ENCODE measurements around the gene NET1.

Gene NET1

DNA sequence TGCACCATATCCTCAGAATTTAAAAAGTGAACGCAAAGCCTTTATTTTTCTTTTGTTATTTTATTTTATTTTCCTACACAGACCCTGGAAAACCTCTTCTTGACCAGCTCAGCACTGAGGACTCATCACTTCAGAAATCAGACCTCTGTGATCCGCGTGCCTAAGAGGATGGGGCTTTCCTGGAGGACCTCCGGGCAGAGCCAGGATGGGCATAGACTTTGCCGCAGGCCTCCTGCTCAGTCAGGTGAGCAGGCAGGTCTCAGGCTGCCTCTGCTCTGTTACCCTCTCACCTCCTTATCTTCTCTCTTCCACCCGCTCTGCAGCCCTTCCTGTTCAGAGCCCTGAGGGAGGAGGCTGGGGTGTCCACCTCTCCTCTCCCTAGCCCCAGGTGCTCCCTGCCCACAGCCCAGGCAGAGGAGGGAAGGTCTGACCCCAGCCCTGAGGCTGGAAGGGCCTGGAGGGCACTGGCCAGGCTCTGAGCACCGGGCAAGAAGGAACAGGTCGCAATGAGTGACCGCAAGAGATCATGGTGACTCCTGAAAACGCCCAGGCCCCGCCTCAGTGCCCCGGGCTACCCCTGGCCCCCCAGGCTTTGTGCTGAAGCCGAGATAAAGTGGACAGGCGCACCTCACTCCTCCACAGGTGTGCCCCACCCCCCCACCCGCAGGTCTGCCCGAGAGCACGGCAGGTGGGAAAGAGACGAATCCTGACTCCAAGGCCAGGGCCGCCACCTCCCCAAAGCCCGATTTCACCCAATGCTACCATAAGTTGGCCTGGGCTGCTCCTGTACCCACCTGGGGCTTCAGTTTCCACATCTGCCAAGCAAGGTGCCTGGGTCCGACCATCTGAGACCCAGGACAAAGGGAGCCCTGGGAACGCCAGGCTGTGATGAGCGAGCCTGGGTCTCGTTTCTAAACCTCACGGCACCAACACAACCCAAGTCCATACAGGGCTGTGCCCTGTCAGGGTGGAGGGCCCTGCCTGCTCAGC is 84.2 kb downstream of the NET1 start:
- Histone ChIP-seq H3F3A (ENCODE audit: insufficient read depth, low read length) (no peaks in the 10 kb centered on the region), H3K9ac (ENCODE audit: low read length) (no peak overlapping the region), H3K4me2 (ENCODE audit: low read length) (no peak overlapping the region), H3K4me3 (ENCODE audit: low read depth, low read length, poor library complexity, severe bottlenecking) (no peak overlapping the region), H3K79me2 (ENCODE audit: insufficient read depth, low read length) (no peaks in the 10 kb centered on the region), H3K9me2 (ENCODE audit: low read depth, low read length) (no peaks in the 10 kb centered on the region), H3K27me3 (ENCODE audit: insufficient read depth, low read length) (peaks cover 11% of the 10 kb centered on the region), H3K36me3 (ENCODE audit: insufficient read depth, low read length) (no peaks in the 10 kb centered on the region), H4K20me1 (ENCODE audit: insufficient read depth, low read length) (no peaks in the 10 kb centered on the region), H3K4me1 (ENCODE audit: insufficient read depth, low read length, severe bottlenecking) (no peaks in the 10 kb centered on the region), H3K27ac (ENCODE audit: low read depth, low read length, poor library complexity, severe bottlenecking) (no peak overlapping the region), H2AFZ (ENCODE audit: low read length) (no peak overlapping the region), H3K9me3 (ENCODE audit: low read length) (no peaks in the 10 kb centered on the region)
- TF ChIP-seq EZH2 (IDR thresholded peaks at IDR 0.05; ENCODE audit: borderline replicate concordance, low read length), result no peak
- TF ChIP-seq, protein P1, sequence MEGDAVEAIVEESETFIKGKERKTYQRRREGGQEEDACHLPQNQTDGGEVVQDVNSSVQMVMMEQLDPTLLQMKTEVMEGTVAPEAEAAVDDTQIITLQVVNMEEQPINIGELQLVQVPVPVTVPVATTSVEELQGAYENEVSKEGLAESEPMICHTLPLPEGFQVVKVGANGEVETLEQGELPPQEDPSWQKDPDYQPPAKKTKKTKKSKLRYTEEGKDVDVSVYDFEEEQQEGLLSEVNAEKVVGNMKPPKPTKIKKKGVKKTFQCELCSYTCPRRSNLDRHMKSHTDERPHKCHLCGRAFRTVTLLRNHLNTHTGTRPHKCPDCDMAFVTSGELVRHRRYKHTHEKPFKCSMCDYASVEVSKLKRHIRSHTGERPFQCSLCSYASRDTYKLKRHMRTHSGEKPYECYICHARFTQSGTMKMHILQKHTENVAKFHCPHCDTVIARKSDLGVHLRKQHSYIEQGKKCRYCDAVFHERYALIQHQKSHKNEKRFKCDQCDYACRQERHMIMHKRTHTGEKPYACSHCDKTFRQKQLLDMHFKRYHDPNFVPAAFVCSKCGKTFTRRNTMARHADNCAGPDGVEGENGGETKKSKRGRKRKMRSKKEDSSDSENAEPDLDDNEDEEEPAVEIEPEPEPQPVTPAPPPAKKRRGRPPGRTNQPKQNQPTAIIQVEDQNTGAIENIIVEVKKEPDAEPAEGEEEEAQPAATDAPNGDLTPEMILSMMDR (IDR thresholded peaks at IDR 0.05; ENCODE audit: low read length), result no peak

DNA sequence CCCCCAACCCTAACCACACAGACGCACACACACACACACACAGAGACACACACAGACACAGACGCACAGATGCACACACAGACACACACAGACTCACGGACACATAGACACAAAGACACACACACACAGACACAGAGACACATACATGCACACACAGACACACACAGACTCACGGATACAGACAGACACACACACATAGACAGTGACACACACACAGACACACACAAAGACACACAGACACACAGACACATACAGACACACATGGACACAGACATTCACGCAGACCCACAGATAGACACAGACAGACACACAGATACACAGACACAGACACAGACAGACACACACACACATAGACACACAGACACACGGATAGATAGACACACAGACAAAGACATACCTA is 84.9 kb downstream of the NET1 start:
- H3K4me2 ChIP-seq (ENCODE audit: low read length), result no peak overlapping the region
- no peaks in the 10 kb centered on the region for H3K79me2 ChIP-seq (ENCODE audit: insufficient read depth, low read length)
- H3K27me3 ChIP-seq (ENCODE audit: insufficient read depth, low read length), result peaks cover 9% of the 10 kb centered on the region
- H3K36me3 ChIP-seq (ENCODE audit: insufficient read depth, low read length), result no peaks in the 10 kb centered on the region
- H3K4me1 ChIP-seq (ENCODE audit: insufficient read depth, low read length, severe bottlenecking), result no peaks in the 10 kb centered on the region
- H3K9ac ChIP-seq (ENCODE audit: low read length), result no peak overlapping the region
- no peaks in the 10 kb centered on the region for H3K9me3 ChIP-seq (ENCODE audit: low read length)
- no peaks in the 10 kb centered on the region for H3K9me2 ChIP-seq (ENCODE audit: low read depth, low read length)
- TF ChIP-seq EZH2 (IDR thresholded peaks at IDR 0.05; ENCODE audit: borderline replicate concordance, low read length), result no peak
- no peak overlapping the region for H3K4me3 ChIP-seq (ENCODE audit: low read depth, low read length, poor library complexity, severe bottlenecking)
- no peaks in the 10 kb centered on the region for H4K20me1 ChIP-seq (ENCODE audit: insufficient read depth, low read length)
- H3K27ac ChIP-seq (ENCODE audit: low read depth, low read length, poor library complexity, severe bottlenecking), result no peak overlapping the region
- no peak overlapping the region for H2AFZ ChIP-seq (ENCODE audit: low read length)
- no peaks in the 10 kb centered on the region for H3F3A ChIP-seq (ENCODE audit: insufficient read depth, low read length)

DNA sequence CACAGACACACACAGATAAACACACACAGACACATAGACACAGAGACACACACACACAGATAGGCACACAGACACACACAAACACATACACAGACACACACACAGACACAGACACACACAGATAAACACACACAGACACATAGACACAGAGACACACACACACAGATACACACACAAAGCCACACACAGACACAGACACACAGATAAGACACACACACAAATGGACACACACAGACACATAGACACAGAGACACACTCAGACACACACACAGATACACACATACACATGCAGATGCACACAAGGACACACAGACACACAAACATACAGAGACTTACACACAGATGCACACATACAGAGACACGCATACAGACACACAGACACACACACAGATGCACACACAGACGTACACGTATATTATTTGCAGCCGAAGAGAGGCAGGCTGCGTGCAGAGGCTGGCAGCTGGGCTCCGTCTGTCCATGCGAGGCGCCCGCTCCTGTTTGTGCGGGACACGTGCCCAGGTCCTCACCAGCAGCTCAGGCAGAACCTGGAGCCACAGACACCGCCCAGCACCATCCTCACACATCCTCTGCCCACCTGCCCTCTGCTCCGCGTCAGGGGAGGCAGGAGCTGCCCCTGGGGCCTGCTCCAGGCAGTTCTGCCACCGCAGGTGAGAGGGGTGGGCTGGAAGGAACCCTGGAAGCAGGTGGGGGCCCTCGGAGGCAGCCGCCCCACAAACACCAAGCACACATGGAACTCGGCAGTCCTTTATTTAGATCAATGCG is 85.8 kb downstream of the NET1 start:
- H3K4me1 ChIP-seq (ENCODE audit: insufficient read depth, low read length, severe bottlenecking), result no peaks in the 10 kb centered on the region
- H3K79me2 ChIP-seq (ENCODE audit: insufficient read depth, low read length), result no peaks in the 10 kb centered on the region
- H3K27ac ChIP-seq (ENCODE audit: low read depth, low read length, poor library complexity, severe bottlenecking), result no peak overlapping the region
- no peak overlapping the region for H3K4me2 ChIP-seq (ENCODE audit: low read length)
- no peak overlapping the region for H3K9ac ChIP-seq (ENCODE audit: low read length)
- no peak overlapping the region for H2AFZ ChIP-seq (ENCODE audit: low read length)
- no peaks in the 10 kb centered on the region for H4K20me1 ChIP-seq (ENCODE audit: insufficient read depth, low read length)
- no peaks in the 10 kb centered on the region for H3K9me2 ChIP-seq (ENCODE audit: low read depth, low read length)
- no peak overlapping the region for H3K4me3 ChIP-seq (ENCODE audit: low read depth, low read length, poor library complexity, severe bottlenecking)
- no peaks in the 10 kb centered on the region for H3K36me3 ChIP-seq (ENCODE audit: insufficient read depth, low read length)
- H3F3A ChIP-seq (ENCODE audit: insufficient read depth, low read length), result no peaks in the 10 kb centered on the region
- no peaks in the 10 kb centered on the region for H3K9me3 ChIP-seq (ENCODE audit: low read length)
- peaks cover 5% of the 10 kb centered on the region; the same call in 1 of the 2 replicates for H3K27me3 ChIP-seq (ENCODE audit: insufficient read depth, low read length)
- TF ChIP-seq EZH2 (IDR thresholded peaks at IDR 0.05; ENCODE audit: borderline replicate concordance, low read length), result no peak
- TF ChIP-seq, protein P1 (IDR thresholded peaks at IDR 0.05; ENCODE audit: low read length), result no peak

Measured in OCI-LY1 (cell line).